Gastroesophageal sphincter (tissue), 3 donors: Measurements from ENCODE around the gene ABHD10.

ENCODE experiments used
- EP300 ChIP-seq: sonication (generic); formaldehyde crosslinking; IDR thresholded peaks from one replicate; pipeline ENCODE4 v1.6.1; 2017; ENCODE audit warnings: antibody characterized with exemption, mild to moderate bottlenecking
- POLR2A ChIP-seq, 2 donors: fragments of 450-650 bp; IDR thresholded peaks; one replicate each; pipeline ENCODE4 v1.6.1; 2017; ENCODE audit warnings: antibody characterized with exemption in 2 of 2, mild to moderate bottlenecking in 2 of 2, moderate library complexity in 1 of 2
- POLR2AphosphoS5 ChIP-seq: sonication (generic); formaldehyde crosslinking; IDR thresholded peaks from one replicate; pipeline ENCODE4 v1.6.1; 2017; ENCODE audit warnings: antibody characterized with exemption
- TF ChIP-seq, protein P1 (sequence below), 4 experiments: fragments of 200-600 bp in 2 of 4; fragments of 450-650 bp in 2 of 4; sonication (generic) in 1 of 4; IDR thresholded peaks; one replicate each; pipeline ENCODE4 v1.5.1; 2017 to 2019; ENCODE audit warnings: antibody characterized with exemption in 4 of 4, mild to moderate bottlenecking in 2 of 4, moderate library complexity in 2 of 4

DNA sequence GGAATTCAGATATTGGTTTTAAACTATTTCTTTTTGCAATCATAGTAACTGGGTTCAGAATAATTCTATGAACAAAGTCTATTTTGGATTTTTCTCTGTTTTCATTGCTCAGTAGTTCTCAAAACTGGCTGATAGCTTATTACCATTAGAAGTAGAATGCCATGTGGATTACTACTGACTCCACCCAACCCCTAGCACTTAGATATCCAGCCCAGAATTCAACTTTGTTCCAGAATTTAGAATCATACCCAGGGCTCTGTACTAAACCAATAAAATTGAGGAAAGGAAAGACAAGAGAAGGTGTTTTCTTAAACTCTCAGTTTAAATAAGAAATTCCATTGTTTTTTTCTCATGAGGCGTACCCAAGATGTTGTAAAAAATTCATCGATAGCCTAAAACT, 39.0 kb upstream of the ABHD10 start:
- TF ChIP-seq, protein P1, sequence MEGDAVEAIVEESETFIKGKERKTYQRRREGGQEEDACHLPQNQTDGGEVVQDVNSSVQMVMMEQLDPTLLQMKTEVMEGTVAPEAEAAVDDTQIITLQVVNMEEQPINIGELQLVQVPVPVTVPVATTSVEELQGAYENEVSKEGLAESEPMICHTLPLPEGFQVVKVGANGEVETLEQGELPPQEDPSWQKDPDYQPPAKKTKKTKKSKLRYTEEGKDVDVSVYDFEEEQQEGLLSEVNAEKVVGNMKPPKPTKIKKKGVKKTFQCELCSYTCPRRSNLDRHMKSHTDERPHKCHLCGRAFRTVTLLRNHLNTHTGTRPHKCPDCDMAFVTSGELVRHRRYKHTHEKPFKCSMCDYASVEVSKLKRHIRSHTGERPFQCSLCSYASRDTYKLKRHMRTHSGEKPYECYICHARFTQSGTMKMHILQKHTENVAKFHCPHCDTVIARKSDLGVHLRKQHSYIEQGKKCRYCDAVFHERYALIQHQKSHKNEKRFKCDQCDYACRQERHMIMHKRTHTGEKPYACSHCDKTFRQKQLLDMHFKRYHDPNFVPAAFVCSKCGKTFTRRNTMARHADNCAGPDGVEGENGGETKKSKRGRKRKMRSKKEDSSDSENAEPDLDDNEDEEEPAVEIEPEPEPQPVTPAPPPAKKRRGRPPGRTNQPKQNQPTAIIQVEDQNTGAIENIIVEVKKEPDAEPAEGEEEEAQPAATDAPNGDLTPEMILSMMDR (IDR thresholded peaks at IDR 0.05), result no peak
- TF ChIP-seq POLR2A (IDR thresholded peaks at IDR 0.05), result no peak
- no peak for TF ChIP-seq EP300
- TF ChIP-seq POLR2AphosphoS5, result no peak
